ENCODE results near the gene FAM120B. TPM values are rescaled to one million over a fixed set of nuclear protein-coding genes. Genes with fewer than 3 reads are reported as not detected.

The FAM120B gene
- total RNA-seq, 1 experiment from 2014 or later: 16.7 TPM

GRCh38 chr6:170448751-170449630 lies 142.4 kb downstream of the FAM120B start:
- Histone ChIP-seq H3T11ph (ENCODE audit: low read length) (no peak overlapping the region), H3K4ac (ENCODE audit: low read depth, low read length) (no peak overlapping the region), H2BK120ac (ENCODE audit: low read depth, low read length, poor library complexity, severe bottlenecking) (no peak overlapping the region), H2AK5ac (ENCODE audit: insufficient read length, low read length) (no peak overlapping the region), H3K18ac (ENCODE audit: insufficient read length, low read depth, low read length) (no peak overlapping the region), H4K91ac (ENCODE audit: insufficient read length, low read depth, low read length) (no peak overlapping the region), H3K27me3 (ENCODE audit: insufficient read depth, low read length) (no peaks in the 10 kb centered on the region), H3K79me1 (ENCODE audit: insufficient read depth, low read depth, low read length, poor library complexity, severe bottlenecking) (no peaks in the 10 kb centered on the region), H3K56ac (ENCODE audit: insufficient read length, low read depth, low read length) (no peak overlapping the region), H2BK5ac (ENCODE audit: insufficient read length, low read length) (no peak overlapping the region), H4K20me1 (ENCODE audit: control insufficient read depth, insufficient read depth, insufficient read length) (no peaks in the 10 kb centered on the region), H3K23ac (ENCODE audit: insufficient read length, low read depth, low read length) (no peak overlapping the region), H2BK15ac (ENCODE audit: low read depth, low read length) (no peak overlapping the region), H3K4me1 (ENCODE audit: insufficient read depth, low read length) (no peaks in the 10 kb centered on the region), H2BK20ac (ENCODE audit: low read depth, low read length, poor library complexity, severe bottlenecking) (no peak overlapping the region), H3K79me2 (ENCODE audit: insufficient read depth, low read length) (no peaks in the 10 kb centered on the region), H3K9me3 (ENCODE audit: control insufficient read depth, low read depth, low read length) (no peaks in the 10 kb centered on the region), H4K5ac (ENCODE audit: insufficient read length, low read depth, low read length) (no peak overlapping the region), H4K8ac (replicated peaks; ENCODE audit: insufficient read length, low read depth, low read length) (no peak overlapping the region), H3K23me2 (ENCODE audit: insufficient read length, low read depth, low read length, poor library complexity, severe bottlenecking) (no peaks in the 10 kb centered on the region), H3K4me2 (ENCODE audit: insufficient read depth, insufficient read length, low read length) (no peak overlapping the region), H3K9ac (ENCODE audit: extremely low read depth, insufficient read length, low read length) (no peak overlapping the region), H3K27ac (ENCODE audit: insufficient read length, low read depth, low read length) (no peak overlapping the region), H2BK12ac (ENCODE audit: insufficient read length, low read depth, low read length) (no peak overlapping the region), H2AFZ (ENCODE audit: low read length) (no peak overlapping the region), H3K14ac (ENCODE audit: insufficient read depth, low read length) (no peak overlapping the region)
- peak overlapping the region in 1 of 3 experiments; percentile 87; a peak in 2 of 7 replicates for H3K27ac Mint-ChIP-seq
- TF ChIP-seq, protein P1, sequence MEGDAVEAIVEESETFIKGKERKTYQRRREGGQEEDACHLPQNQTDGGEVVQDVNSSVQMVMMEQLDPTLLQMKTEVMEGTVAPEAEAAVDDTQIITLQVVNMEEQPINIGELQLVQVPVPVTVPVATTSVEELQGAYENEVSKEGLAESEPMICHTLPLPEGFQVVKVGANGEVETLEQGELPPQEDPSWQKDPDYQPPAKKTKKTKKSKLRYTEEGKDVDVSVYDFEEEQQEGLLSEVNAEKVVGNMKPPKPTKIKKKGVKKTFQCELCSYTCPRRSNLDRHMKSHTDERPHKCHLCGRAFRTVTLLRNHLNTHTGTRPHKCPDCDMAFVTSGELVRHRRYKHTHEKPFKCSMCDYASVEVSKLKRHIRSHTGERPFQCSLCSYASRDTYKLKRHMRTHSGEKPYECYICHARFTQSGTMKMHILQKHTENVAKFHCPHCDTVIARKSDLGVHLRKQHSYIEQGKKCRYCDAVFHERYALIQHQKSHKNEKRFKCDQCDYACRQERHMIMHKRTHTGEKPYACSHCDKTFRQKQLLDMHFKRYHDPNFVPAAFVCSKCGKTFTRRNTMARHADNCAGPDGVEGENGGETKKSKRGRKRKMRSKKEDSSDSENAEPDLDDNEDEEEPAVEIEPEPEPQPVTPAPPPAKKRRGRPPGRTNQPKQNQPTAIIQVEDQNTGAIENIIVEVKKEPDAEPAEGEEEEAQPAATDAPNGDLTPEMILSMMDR (conservative IDR thresholded peaks at IDR 0.05): no peak
- no CpG with 5 or more reads among the region's 20 CpGs for WGBS (ENCODE audit: extremely low coverage, insufficient read length, low lambda C conversion rate)
- no peak for DNase-seq
- peaks cover 0 to 7% of the 10 kb centered on the region in 2 experiments; a peak in 3 of 4 replicates for H3K4me1 Mint-ChIP-seq
- no peak overlapping the region for H3K4me3 Mint-ChIP-seq
- H3K36me3 Mint-ChIP-seq (ENCODE audit: insufficient read depth in 1 of 3, low read depth in 3 of 3): no peaks in the 10 kb centered on the region
- peaks cover 0 to 6% of the 10 kb centered on the region in 2 experiments; a peak in 4 of 5 replicates for H3K9me3 Mint-ChIP-seq
- H3K27me3 Mint-ChIP-seq (ENCODE audit: low read depth): peaks cover 4% of the 10 kb centered on the region

Measured in H9 (cell line).